PFSK-1 (cell line): ENCODE measurements around the gene CFAP97D2.

Experiments used
- FOXP2 ChIP-seq: optimal IDR thresholded peaks from 2 replicates; pipeline ENCODE3; 2011; ENCODE audit warnings: borderline replicate concordance, control low read depth, inconsistent platforms; ENCODE audit not compliant: insufficient read depth; ENCODE audit errors: extremely low read length, extremely low read depth
- POLR2AphosphoS5 ChIP-seq: IDR thresholded peaks from 2 replicates; pipeline ENCODE4 v1.6.1; 2012; ENCODE audit warnings: low read depth, mild to moderate bottlenecking, control low read depth, low read length, moderate library complexity
- REST ChIP-seq, 2 experiments: IDR thresholded peaks; 2 replicates each; pipeline versions ENCODE4 v1.6.1 to v1.8.0; 2011 to 2012; ENCODE audit warnings: low read depth in 2 of 2, low read length in 2 of 2, control low read depth in 1 of 2, inconsistent platforms in 1 of 2, mild to moderate bottlenecking in 1 of 2, moderate library complexity in 1 of 2; ENCODE audit not compliant: insufficient read depth in 1 of 2
- SIN3A ChIP-seq: IDR thresholded peaks from 2 replicates; pipeline ENCODE4 v1.6.1; 2012; ENCODE audit warnings: mild to moderate bottlenecking, low read length, moderate library complexity, borderline replicate concordance; ENCODE audit not compliant: insufficient read depth
- TAF1 ChIP-seq: IDR thresholded peaks from 2 replicates; pipeline ENCODE4 v1.6.1; 2012; ENCODE audit warnings: low read length, control low read depth, borderline replicate concordance; ENCODE audit not compliant: insufficient read depth

CFAP97D2 gene

GRCh38 chr13:114249077-114249476 lies 70.0 kb downstream of the CFAP97D2 start:
- no peak for TF ChIP-seq SIN3A
- no peak for TF ChIP-seq FOXP2
- no peak for TF ChIP-seq POLR2AphosphoS5
- no peak for TF ChIP-seq TAF1

- no peak for TF ChIP-seq REST (IDR thresholded peaks at IDR 0.05; ENCODE audit: insufficient read depth in 1 of 2, low read depth in 2 of 2, low read length in 2 of 2)
- TF ChIP-seq POLR2AphosphoS5: no peak
- no peak for TF ChIP-seq TAF1
- TF ChIP-seq FOXP2: no peak
Measured at GRCh38 chr13:114256547-114256946, 77.5 kb downstream of the CFAP97D2 start.

- TF ChIP-seq REST (IDR thresholded peaks at IDR 0.05; ENCODE audit: insufficient read depth in 1 of 2, low read depth in 2 of 2, low read length in 2 of 2) (no peak), TAF1 (no peak), SIN3A (no peak), POLR2AphosphoS5 (no peak), FOXP2 (no peak)
Measured at GRCh38 chr13:114257014-114257413, 78.0 kb downstream of the CFAP97D2 start.

GRCh38 chr13:114258589-114258988 lies 79.5 kb downstream of the CFAP97D2 start:
- no peak for TF ChIP-seq POLR2AphosphoS5
- no peak for TF ChIP-seq TAF1

- TF ChIP-seq REST (IDR thresholded peaks at IDR 0.05; ENCODE audit: insufficient read depth in 1 of 2, low read depth in 2 of 2, low read length in 2 of 2) (no peak), TAF1 (no peak), POLR2AphosphoS5 (no peak), SIN3A (no peak), FOXP2 (no peak)
Measured at GRCh38 chr13:114259374-114259773, 80.3 kb downstream of the CFAP97D2 start.

DNA sequence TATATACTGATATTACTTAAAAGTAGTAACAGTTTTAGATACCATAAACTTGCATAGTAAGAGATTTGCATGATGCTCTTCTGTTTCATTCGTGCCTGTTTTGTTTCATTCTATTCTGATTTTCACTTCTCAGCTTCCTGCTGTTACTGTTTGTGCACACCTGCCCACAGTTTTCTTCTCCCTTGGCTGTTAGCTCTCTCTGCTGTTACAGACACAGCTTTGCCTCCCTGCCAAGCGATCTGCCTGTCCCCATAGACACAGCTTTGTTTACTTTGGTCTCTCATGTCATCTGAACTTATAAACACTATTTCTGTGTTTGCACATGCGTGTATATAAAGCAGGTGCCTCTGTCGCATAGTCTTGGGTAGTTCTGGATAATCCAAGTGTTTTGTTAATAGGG lies 80.9 kb downstream of the CFAP97D2 start:
- no peak for TF ChIP-seq FOXP2
- no peak for TF ChIP-seq SIN3A
- no peak for TF ChIP-seq TAF1
- no peak for TF ChIP-seq POLR2AphosphoS5
- TF ChIP-seq REST (IDR thresholded peaks at IDR 0.05; ENCODE audit: insufficient read depth in 1 of 2, low read depth in 2 of 2, low read length in 2 of 2): no peak
